GM13976 (cell line): ENCODE data around the gene SMARCA5.
A peak's percentile ranks its signal among the peaks of the same experiment; 100 is the strongest.

ENCODE experiments used
- DNase-seq: peaks from one replicate; pipeline ENCODE4 v3.0.0; 2012; ENCODE audit warnings: low spot score
- in situ Hi-C: fragments of 300-500 bp; cut with MboI; formaldehyde crosslinking; loops from one replicate; pipeline ENCODE4 v1.12.0; 2022; ENCODE audit warnings: low sequenced_read_pairs, mixed read lengths, inconsistent platforms; ENCODE audit not compliant: unreplicated experiment
- TF ChIP-seq, protein P1 (sequence below): IDR thresholded peaks from 2 replicates; pipeline ENCODE4 v1.5.1; 2012; ENCODE audit warnings: borderline replicate concordance, mild to moderate bottlenecking; ENCODE audit not compliant: insufficient read depth; ENCODE audit errors: extremely low read depth, missing control alignments, control extremely low read depth

SMARCA5 gene

DNA sequence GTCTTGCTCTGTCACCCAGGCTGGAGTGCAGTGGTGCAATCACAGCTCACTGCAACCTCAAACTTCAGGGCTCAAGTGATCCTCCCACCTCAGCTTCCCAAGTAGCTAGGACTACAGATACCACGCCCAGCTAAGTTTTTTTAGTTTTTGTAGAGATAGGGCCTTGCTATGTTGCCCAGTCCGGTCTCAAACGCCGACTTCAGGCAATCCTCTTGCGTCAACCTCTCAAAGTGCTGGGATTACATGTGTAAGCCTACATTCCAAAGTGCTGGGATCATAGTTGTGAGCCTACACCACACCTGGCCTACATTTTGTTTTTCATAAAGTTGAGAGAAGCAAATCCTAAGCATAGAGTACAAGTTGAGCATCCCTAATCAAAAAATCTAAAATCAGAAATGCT lies 42.2 kb downstream of the SMARCA5 start:
- no peak for DNase-seq
- in situ Hi-C loops: loop anchor here (25.0 kb wide), 1 partner anchor 357 kb away; the partner anchor contains the start of gene GYPE
- TF ChIP-seq, protein P1, sequence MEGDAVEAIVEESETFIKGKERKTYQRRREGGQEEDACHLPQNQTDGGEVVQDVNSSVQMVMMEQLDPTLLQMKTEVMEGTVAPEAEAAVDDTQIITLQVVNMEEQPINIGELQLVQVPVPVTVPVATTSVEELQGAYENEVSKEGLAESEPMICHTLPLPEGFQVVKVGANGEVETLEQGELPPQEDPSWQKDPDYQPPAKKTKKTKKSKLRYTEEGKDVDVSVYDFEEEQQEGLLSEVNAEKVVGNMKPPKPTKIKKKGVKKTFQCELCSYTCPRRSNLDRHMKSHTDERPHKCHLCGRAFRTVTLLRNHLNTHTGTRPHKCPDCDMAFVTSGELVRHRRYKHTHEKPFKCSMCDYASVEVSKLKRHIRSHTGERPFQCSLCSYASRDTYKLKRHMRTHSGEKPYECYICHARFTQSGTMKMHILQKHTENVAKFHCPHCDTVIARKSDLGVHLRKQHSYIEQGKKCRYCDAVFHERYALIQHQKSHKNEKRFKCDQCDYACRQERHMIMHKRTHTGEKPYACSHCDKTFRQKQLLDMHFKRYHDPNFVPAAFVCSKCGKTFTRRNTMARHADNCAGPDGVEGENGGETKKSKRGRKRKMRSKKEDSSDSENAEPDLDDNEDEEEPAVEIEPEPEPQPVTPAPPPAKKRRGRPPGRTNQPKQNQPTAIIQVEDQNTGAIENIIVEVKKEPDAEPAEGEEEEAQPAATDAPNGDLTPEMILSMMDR: no peak

DNA sequence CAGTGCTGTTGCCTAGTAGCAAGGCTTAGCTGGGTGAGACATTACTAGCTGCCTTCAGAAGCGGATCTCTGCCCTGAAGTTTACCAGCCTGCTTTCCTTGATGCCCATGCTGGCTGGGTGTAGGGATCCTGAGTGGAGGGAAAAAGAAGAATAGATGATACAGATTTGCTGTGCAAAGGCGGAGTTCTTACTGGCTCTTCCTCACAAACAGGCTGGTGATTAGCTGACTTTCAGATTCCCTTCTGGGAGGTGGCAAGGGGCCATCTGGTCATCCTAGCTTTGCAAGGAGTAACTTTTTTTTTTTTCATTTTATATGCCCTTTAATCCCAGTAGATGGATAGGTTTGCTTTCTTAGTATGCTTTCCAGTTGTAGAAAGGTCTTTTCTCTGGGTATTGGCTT lies 44.8 kb downstream of the SMARCA5 start:
- DNase-seq: no peak
- in situ Hi-C loops: loop anchor here (25.0 kb wide), 1 partner anchor 354 kb away; the partner anchor contains the start of gene GYPE
- TF ChIP-seq, protein P1: no peak

DNA sequence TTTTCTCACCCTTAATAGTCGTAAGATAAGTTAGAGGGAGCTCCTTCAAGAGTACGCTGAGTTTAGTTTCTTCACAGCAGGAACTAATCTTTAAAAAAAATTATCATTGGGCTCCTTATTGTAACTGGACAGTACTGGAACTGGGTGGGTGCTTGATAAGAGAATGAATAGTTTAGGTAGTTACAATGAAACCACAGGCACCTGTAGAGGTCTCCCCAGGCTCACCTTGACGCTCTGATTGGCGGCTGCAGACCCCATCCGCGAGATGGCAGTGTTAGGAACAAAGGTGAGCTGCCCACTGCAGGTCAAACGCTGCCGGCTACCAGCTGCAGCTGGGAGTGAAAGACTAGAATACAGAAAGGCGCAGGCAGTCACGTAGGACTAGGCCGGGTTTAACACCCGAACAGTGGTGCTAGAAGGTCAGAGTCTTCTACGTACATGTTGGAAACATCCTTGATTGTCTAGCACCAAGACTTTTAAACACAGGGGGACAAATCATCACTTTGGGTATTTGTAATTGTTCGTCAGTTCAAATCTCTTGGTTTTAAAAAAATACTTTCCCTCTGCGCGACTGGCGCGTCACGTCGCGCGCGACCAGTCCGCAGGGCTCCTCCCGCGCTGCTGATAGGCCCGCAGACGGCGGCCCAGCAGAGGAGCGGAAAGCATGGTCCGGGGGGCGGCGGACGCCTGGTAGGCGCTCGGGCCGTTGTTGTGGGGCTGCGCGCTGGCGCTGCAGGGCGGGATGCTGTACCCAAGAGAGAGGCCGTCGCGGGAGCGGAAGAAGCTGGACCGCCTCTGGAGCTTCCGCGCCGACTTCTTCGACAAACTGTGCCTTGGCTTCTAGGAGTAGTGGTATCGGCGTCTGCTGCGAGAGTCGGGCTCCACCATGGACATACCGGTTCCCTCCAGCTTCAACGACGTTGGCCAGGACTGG lies 45.6 kb downstream of the SMARCA5 start:
- TF ChIP-seq, protein P1: peak; percentile 77
- peak; percentile 72 for DNase-seq
- in situ Hi-C loops: loop anchor here (25.0 kb wide), 1 partner anchor 353 kb away; the partner anchor contains the start of gene GYPE

DNA sequence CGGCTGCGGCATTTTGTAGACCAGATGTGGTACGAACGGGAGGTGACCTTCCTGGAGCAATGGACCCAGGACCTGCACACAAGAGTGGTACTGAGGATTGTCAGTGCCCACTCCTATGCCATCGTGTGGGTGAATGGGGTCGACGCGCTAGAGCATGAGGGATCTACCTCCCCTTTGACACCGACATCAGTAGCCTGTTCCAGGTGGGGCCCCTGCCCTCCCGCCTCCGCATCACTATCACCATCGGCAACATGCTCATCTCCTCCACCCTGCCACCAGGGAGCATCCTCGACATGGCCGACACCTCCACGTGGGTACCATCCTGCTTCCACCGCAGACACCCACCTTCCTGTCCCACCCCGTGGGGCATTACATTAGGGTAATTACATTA lies 46.2 kb downstream of the SMARCA5 start:
- peak; percentile 27 for DNase-seq
- TF ChIP-seq, protein P1: no peak
- in situ Hi-C loops: loop anchor here (25.0 kb wide), 1 partner anchor 353 kb away; the partner anchor contains the start of gene GYPE

DNA sequence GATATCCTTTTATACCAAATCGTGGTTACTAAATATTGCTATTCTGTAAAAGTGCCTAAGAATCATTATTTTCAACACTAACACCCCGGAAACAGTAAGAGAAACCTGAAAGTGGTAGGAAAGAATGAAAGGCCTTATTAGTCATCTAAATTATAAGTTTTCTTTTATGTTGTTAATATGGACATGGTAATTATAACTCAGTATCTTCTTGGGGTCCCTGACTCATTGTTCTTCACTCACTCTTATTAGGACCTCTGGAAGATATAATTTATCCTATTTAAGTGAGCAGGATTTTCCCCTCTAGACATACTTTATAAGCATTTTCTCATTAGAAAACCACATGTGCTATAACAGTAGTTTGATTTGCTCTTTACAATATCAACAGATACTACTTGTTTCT lies 51.0 kb downstream of the SMARCA5 start:
- no peak for DNase-seq
- in situ Hi-C loops: loop anchor here (25.0 kb wide), 1 partner anchor 348 kb away; the partner anchor contains the start of gene GYPE
- TF ChIP-seq, protein P1: no peak

DNA sequence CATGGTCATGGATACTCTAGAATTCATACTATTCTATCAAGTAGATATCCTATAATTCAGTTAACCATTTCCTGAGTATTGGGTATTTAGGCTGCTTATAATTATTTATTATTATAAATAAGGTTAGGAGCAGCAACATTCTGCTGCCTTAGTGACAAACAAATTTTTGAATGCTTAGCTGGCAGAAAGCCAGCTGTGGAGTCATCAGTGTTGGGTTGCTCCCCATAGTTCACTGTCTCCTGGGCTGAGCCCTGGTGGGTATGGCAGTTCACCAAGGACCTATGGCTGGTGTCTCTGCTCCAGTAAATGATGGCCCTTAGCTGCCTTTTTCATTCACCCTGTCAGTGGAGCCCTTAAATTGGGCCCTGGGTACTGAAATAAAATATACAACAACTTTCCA lies 61.8 kb downstream of the SMARCA5 start:
- TF ChIP-seq, protein P1: no peak
- no peak for DNase-seq
- in situ Hi-C loops: no loop called here
